NCI-H1105 (cell line): Measurements from ENCODE around the gene SRPK2.
"Not testable (repeated sequence)": the region's sequence is repeated elsewhere in the genome, so short reads cannot be mapped to it uniquely, and the experiment has no call there.

ENCODE experiments used
- DNase-seq: peaks from one replicate; lab custom pipeline; 2025; lab: John Stamatoyannopoulos, UW

The SRPK2 gene

DNA sequence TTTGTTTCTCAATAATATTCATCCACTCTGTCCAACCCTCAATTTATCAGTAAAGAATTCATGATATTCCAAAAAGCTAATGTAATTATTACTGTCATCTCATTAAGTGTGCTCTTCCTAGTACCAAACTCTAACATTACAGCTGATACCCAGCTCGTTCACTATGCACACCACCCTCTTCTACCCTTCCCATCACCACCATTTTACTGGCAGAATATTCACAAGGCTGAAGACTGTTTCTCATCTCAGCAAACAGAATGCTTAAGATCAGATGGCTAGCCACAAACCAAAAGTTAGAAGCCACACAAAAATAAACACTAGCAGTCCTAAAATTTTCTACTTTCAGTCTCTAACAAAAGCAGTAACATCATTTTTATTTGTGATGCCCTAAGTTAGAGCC, 121.5 kb downstream of the SRPK2 start:
- DNase-seq, result no peak

GRCh38 chr7:105264707-105265106, 124.0 kb downstream of the SRPK2 start:
- DNase-seq, result no peak

DNA sequence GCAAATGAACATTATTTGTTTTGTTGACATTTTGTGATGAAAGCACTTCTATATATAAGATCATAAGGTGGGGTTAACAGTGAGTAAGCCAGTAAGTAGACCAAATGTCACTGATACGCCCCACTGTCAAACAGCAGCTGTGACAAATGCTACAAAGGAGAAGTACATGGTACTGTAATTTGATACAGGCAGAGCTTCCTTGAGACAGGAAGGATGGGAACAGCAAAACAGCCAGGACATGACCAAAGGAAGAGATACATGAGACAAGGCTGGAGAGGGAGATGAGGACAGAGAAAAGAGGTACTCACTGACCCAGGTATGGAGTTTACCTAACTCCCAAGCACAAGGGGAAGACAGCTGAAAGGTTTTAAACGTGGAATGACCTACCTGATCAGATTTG, 127.0 kb downstream of the SRPK2 start:
- DNase-seq, result no peak

GRCh38 chr7:105260201-105260871, 128.4 kb downstream of the SRPK2 start:
- DNase-seq, result not testable (repeated sequence)

DNA sequence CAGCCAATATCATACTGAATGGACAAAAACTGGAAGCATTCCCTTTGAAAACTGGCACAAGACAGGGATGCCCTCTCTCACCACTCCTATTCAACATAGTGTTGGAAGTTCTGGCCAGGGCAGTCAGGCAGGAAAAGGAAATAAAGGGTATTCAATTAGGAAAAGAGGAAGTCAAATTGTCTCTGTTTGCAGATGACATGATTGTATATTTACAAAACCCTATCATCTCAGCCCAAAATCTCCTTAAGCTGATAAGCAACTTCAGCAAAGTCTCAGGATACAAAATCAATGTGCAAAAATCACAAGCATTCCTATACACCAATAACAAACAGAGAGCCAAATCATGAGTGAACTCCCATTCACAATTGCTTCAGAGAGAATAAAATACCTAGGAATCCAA, 129.8 kb downstream of the SRPK2 start:
- not testable (repeated sequence) for DNase-seq

DNA sequence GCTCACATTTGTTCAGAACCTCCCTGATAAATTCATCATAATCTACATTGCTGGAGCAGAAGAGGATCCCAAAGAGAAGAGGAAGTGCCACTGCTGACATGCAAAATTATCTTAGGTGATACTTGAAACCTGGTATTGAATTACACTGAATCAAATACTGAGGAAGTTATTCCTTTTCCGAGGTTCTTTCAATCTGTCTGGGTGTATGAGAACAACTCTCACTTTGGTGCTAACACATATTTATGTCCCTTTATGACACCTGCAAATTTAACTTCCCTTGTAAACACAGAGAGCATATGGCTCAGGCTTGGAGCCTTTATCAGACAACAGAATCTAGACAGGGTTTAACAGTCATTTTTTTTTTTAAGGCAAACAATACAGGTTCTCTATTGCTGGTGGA, 131.4 kb downstream of the SRPK2 start:
- DNase-seq, result no peak

GRCh38 chr7:105256761-105257231, 131.9 kb downstream of the SRPK2 start:
- DNase-seq, result no peak

DNA sequence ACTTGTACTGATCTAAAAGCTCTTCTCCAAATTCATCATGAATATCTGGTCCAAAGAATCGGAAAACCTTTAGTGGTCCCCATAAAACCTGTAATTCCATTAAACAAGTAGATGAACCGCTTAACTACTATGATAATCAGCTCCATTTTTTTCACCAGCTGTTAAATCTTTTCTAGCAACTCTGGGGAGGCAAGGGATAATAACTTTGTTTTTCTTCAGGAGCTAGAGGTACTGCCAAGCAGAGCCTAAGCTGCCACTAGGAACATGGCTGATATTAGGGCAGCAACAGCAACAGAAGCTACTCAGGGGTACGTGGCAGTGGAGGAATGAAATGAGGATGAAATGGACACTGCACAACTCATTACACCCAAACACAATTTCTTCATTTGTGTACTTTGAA, 138.0 kb downstream of the SRPK2 start:
- DNase-seq, result no peak

GRCh38 chr7:105250239-105250638, 138.5 kb downstream of the SRPK2 start:
- DNase-seq, result no peak

- no peak for DNase-seq
Measured at GRCh38 chr7:105249216-105249615, 139.5 kb downstream of the SRPK2 start.

- DNase-seq, result no peak
Measured at GRCh38 chr7:105246679-105247078, 142.0 kb downstream of the SRPK2 start.

DNA sequence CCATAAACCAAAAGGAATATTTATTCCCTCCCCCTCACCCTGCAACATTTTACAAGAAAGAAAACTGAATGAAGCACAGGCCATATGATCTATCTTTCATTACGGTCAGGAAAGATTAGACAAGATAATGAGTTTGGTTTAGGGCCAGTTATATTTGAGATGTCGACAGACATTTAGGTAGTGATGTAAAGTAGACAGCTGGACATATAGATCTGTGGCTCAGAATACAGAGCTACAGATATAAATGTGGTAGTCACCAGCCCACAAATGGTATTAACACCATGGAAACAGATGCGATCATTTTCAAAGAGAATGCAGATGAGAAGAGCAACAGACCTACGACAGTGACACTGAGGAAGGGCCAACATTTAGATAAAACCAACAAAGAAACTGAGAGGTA, 142.5 kb downstream of the SRPK2 start:
- no peak for DNase-seq

GRCh38 chr7:105245398-105246114, 143.2 kb downstream of the SRPK2 start:
- no peak for DNase-seq

DNA sequence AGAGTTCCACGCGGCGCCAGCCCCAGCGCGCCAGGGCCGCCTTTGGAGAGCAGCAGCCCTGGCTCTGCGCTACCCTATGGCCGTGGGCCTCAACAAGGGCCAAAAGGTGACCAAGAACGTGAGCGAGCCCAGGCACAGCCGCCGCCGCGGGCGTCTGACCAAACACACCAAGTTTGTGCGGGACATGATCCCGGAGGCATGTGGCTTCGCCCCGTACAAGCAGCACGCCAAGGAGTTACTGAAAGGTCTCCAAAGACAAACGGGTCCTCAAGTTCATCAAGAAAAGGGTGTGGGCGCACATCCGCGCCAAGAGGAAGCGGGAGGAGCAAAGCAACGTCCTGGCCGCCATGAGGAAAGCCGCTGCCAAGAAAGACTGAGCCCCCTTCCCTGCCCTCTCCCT, 144.1 kb downstream of the SRPK2 start:
- no peak for DNase-seq

GRCh38 chr7:105241198-105241597, 147.5 kb downstream of the SRPK2 start:
- no peak for DNase-seq

- DNase-seq, result no peak
Measured at GRCh38 chr7:105238198-105238765, 150.4 kb downstream of the SRPK2 start.

GRCh38 chr7:105234886-105235285, 153.8 kb downstream of the SRPK2 start:
- DNase-seq, result no peak

DNA sequence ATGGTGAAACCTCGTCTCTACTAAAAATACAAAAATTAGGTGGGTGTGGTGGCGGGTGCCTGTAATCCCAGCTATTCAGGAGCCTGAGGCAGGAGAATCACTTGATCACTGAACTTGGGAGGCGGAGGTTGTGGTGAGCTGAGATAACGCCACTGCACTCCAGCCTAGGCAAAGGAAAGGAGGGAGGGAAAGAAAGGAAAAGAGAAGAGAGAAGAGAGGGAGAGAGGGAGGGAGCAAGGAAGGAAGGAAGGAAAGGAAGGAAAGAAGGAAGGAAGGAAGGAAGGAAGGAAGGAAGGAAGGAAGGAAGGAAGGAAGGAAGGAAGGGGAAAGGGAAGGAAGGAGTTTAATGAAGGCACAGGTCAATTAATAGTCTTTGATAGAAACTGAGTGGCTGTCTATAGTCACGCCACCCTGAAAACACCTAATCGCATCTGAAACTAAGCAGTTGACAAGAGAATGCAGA, 155.9 kb downstream of the SRPK2 start:
- not testable (repeated sequence) for DNase-seq

- DNase-seq, result no peak
Measured at GRCh38 chr7:105230486-105230885, 158.2 kb downstream of the SRPK2 start.

DNA sequence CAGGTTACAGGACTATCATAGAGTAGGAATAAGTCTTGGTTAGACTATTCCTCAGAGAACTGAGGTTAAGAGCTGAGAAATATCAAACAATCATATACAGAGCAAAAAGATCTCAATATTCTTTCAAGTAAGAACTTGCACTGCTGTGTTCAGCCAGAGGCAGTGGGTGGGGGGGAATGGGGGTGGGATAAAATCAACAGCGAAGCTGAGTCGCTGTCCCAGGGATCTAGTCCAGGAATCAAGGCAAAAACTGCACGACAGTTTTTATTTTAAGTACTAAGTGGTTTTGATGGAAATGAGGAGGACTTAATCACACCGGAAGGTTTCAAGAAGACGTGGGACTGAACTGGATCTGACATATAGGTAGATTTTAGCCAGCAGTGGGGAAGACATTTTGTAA, 159.1 kb downstream of the SRPK2 start:
- DNase-seq, result no peak

- no peak for DNase-seq
Measured at GRCh38 chr7:105228555-105228954, 160.2 kb downstream of the SRPK2 start.

- DNase-seq, result no peak
Measured at GRCh38 chr7:105227391-105227790, 161.3 kb downstream of the SRPK2 start.
